NCI-H2171 (cell line): Measurements from ENCODE around the gene JMY.
"Not testable (repeated sequence)": the region's sequence is repeated elsewhere in the genome, so short reads cannot be mapped to it uniquely, and the experiment has no call there.

Experiments
- DNase-seq: peaks from one replicate; lab custom pipeline; 2025; lab: John Stamatoyannopoulos, UW

Gene JMY

GRCh38 chr5:79236970-79237739, 1.2 kb downstream of the JMY start:
- DNase-seq: peak; percentile 8

- DNase-seq: no peak
These were observed 2.0 kb downstream of the JMY start for GRCh38 chr5:79237740-79238560.

- no peak for DNase-seq
These were observed 4.6 kb downstream of the JMY start for GRCh38 chr5:79240561-79240960.

GRCh38 chr5:79241535-79241979, 5.6 kb downstream of the JMY start:
- no peak for DNase-seq

- no peak for DNase-seq
These were observed 6.5 kb downstream of the JMY start for GRCh38 chr5:79242242-79243039.

GRCh38 chr5:79243224-79243623, 7.3 kb downstream of the JMY start:
- DNase-seq: no peak

- not testable (repeated sequence) for DNase-seq
These were observed 18.1 kb downstream of the JMY start for GRCh38 chr5:79254067-79254466.

GRCh38 chr5:79255786-79256557, 20.0 kb downstream of the JMY start:
- DNase-seq: no peak

GRCh38 chr5:79256563-79256962, 20.6 kb downstream of the JMY start:
- DNase-seq: no peak

GRCh38 chr5:79257314-79257713, 21.4 kb downstream of the JMY start:
- DNase-seq: no peak

GRCh38 chr5:79258801-79259200, 22.9 kb downstream of the JMY start:
- DNase-seq: no peak

- no peak for DNase-seq
These were observed 23.5 kb downstream of the JMY start for GRCh38 chr5:79259383-79259782.

GRCh38 chr5:79259810-79260209, 23.9 kb downstream of the JMY start:
- no peak for DNase-seq

GRCh38 chr5:79261897-79262296, 26.0 kb downstream of the JMY start:
- DNase-seq: no peak

GRCh38 chr5:79263290-79263689, 27.4 kb downstream of the JMY start:
- no peak for DNase-seq

- DNase-seq: no peak
These were observed 31.2 kb downstream of the JMY start for GRCh38 chr5:79267180-79267579.

GRCh38 chr5:79269733-79270166, 33.8 kb downstream of the JMY start:
- no peak for DNase-seq

GRCh38 chr5:79273341-79273740, 37.4 kb downstream of the JMY start:
- no peak for DNase-seq

GRCh38 chr5:79284846-79285245, 48.9 kb downstream of the JMY start:
- no peak for DNase-seq

- DNase-seq: no peak
These were observed 49.4 kb downstream of the JMY start for GRCh38 chr5:79285285-79285684.

GRCh38 chr5:79285833-79286232, 49.9 kb downstream of the JMY start:
- no peak for DNase-seq

GRCh38 chr5:79287380-79287779, 51.4 kb downstream of the JMY start:
- DNase-seq: no peak
